A549 (cell line): ENCODE measurements around the gene TOM1L2. TPM values are rescaled to one million over a fixed set of nuclear protein-coding genes. Genes with fewer than 3 reads are reported as not detected.

ENCODE experiments used
- ATAC-seq, 2 experiments: fragments of 200-7000 bp in 1 of 2; fragments of >200 bp in 1 of 2; cut with Nextera tagmentation in 1 of 2; cut with Tn5 transposase in 1 of 2; 3 replicates each; pipeline versions ENCODE4 v1.8.0 to v1.9.1; 2018 to 2020; ENCODE audit warnings: mild to moderate bottlenecking in 1 of 2, moderate library complexity in 1 of 2
- CTCF ChIA-PET: fragments of 300-600 bp; sonication (Branson Sonifier 250); formaldehyde crosslinking; extraction: SDS; loops from one replicate; lab custom pipeline; 2021; ENCODE audit warnings: antibody characterized with exemption, inconsistent platforms; lab: Yijun Ruan, JAX
- POLR2A ChIA-PET: fragments of 350-600 bp; formaldehyde crosslinking; extraction: SDS; loops from one replicate; lab custom pipeline; 2021; ENCODE audit warnings: antibody characterized with exemption, inconsistent platforms; lab: Yijun Ruan, JAX
- DNase-seq, 2 experiments: peaks; one replicate each; pipeline versions ENCODE4 v3.0.0 to v3.0.0-alpha.2; 2011 to 2016; ENCODE audit warnings: low read depth in 1 of 2, low spot score in 1 of 2
- FAIRE-seq: peaks from 2 replicates; lab custom pipeline; 2011; peaks lifted over from hg19 to GRCh38; lab: Jason Lieb, UNC
- H3K27ac ChIP-seq, 2 experiments: fragments of >200 bp; sonication (Bioruptor Twin); formaldehyde crosslinking; 3 replicates each; pipeline ENCODE4 v1.5.1; 2016 to 2017
- H3K4me1 ChIP-seq: fragments of >200 bp; sonication (Bioruptor Twin); formaldehyde crosslinking; 3 replicates; pipeline ENCODE4 v1.6.1; 2016
- H3K4me2 ChIP-seq: fragments of >200 bp; sonication (Bioruptor Twin); formaldehyde crosslinking; 3 replicates; pipeline ENCODE4 v1.6.1; 2016
- H3K4me3 ChIP-seq: fragments of >200 bp; sonication (Bioruptor Twin); formaldehyde crosslinking; 3 replicates; pipeline ENCODE4 v1.5.1; 2016
- H3K9me3 ChIP-seq: fragments of >200 bp; sonication (Bioruptor Twin); formaldehyde crosslinking; 3 replicates; pipeline ENCODE4 v1.6.1; 2016
- BCL3 ChIP-seq: fragments of >200 bp; sonication (Bioruptor Twin); formaldehyde crosslinking; IDR thresholded peaks from 3 replicates; pipeline ENCODE4 v1.6.1; 2016
- CEBPB ChIP-seq, 2 experiments: fragments of >200 bp in 1 of 2; sonication (Bioruptor Twin) in 1 of 2; formaldehyde crosslinking in 1 of 2; IDR thresholded peaks; 2 replicates each; pipeline ENCODE4 v1.6.1; 2012 to 2016
- CHD2 ChIP-seq: fragments of 150-350 bp; IDR thresholded peaks from 2 replicates; pipeline ENCODE4 v1.6.1; 2014; ENCODE audit warnings: low read length; ENCODE audit not compliant: partially characterized antibody
- EHMT2 ChIP-seq: fragments of 200-600 bp; sonication (generic); IDR thresholded peaks from 2 replicates; pipeline ENCODE4 v1.6.1; 2016; ENCODE audit warnings: antibody characterized with exemption, low read depth, mild to moderate bottlenecking, moderate library complexity
- ELK1 ChIP-seq: fragments of 150-350 bp; IDR thresholded peaks from 2 replicates; pipeline ENCODE4 v1.6.1; 2014; ENCODE audit warnings: low read depth, mild to moderate bottlenecking, low read length
- FOSB ChIP-seq: fragments of 250-450 bp; sonication (Bioruptor Pico); IDR thresholded peaks from 2 replicates; pipeline ENCODE4 v1.5.0; 2020; ENCODE audit warnings: mild to moderate bottlenecking, moderate library complexity
- FOXS1 ChIP-seq: fragments of 250-450 bp; sonication (Bioruptor Pico); IDR thresholded peaks from 2 replicates; pipeline ENCODE4 v1.5.0; 2020; ENCODE audit warnings: mild to moderate bottlenecking, moderate library complexity
- GATA3 ChIP-seq: IDR thresholded peaks from 2 replicates; pipeline ENCODE4 v1.6.1; 2012; ENCODE audit warnings: borderline replicate concordance
- HEYL ChIP-seq: fragments of 250-450 bp; sonication (Bioruptor Pico); IDR thresholded peaks from 2 replicates; pipeline ENCODE4 v1.8.0; 2021; ENCODE audit warnings: mild to moderate bottlenecking, moderate library complexity
- HOXB13 ChIP-seq: fragments of 250-450 bp; sonication (Bioruptor Pico); IDR thresholded peaks from 2 replicates; pipeline ENCODE4 v1.5.0; 2020; ENCODE audit warnings: low read depth, mild to moderate bottlenecking, moderate library complexity
- HOXB5 ChIP-seq: fragments of 250-450 bp; sonication (Bioruptor Pico); IDR thresholded peaks from 2 replicates; pipeline ENCODE4 v1.5.0; 2020; ENCODE audit warnings: mild to moderate bottlenecking, moderate library complexity
- JUN ChIP-seq, 2 experiments: fragments of >200 bp; sonication (Bioruptor Twin); formaldehyde crosslinking; IDR thresholded peaks; 2 replicates in 1 of 2; 3 replicates in 1 of 2; pipeline ENCODE4 v1.6.1; 2016 to 2017
- KDM5A ChIP-seq: fragments of 200-600 bp; sonication (generic); IDR thresholded peaks from 2 replicates; pipeline ENCODE4 v1.6.1; 2016; ENCODE audit warnings: antibody characterized with exemption, mild to moderate bottlenecking
- MAZ ChIP-seq: fragments of 150-350 bp; IDR thresholded peaks from 2 replicates; pipeline ENCODE4 v1.6.1; 2014; ENCODE audit warnings: antibody characterized with exemption, low read depth, low read length, borderline replicate concordance
- MYC ChIP-seq: IDR thresholded peaks from 2 replicates; pipeline ENCODE4 v1.6.1; 2012; ENCODE audit warnings: mild to moderate bottlenecking, inconsistent platforms, low read length, improper control_type of control experiment, borderline replicate concordance
- NR3C1 ChIP-seq: fragments of >200 bp; sonication (Bioruptor Twin); formaldehyde crosslinking; IDR thresholded peaks from 3 replicates; pipeline ENCODE4 v1.6.1; 2017
- PHF8 ChIP-seq: fragments of 200-600 bp; sonication (generic); IDR thresholded peaks from 2 replicates; pipeline ENCODE4 v1.6.1; 2016; ENCODE audit warnings: low read depth, mild to moderate bottlenecking, antibody characterized with exemption, moderate library complexity, borderline replicate concordance
- RCOR1 ChIP-seq: fragments of 150-350 bp; IDR thresholded peaks from 2 replicates; pipeline ENCODE4 v1.6.1; 2014; ENCODE audit warnings: antibody characterized with exemption, low read length, low read depth
- RFX5 ChIP-seq: fragments of 450-650 bp; IDR thresholded peaks from 2 replicates; pipeline ENCODE4 v1.7.1; 2014; ENCODE audit warnings: antibody characterized with exemption, mild to moderate bottlenecking, moderate library complexity
- SMC3 ChIP-seq: fragments of >200 bp; sonication (Bioruptor Twin); formaldehyde crosslinking; IDR thresholded peaks from 3 replicates; pipeline ENCODE4 v1.6.1; 2018; ENCODE audit warnings: inconsistent platforms
- TFCP2L1 ChIP-seq: fragments of 250-450 bp; sonication (Bioruptor Pico); IDR thresholded peaks from 2 replicates; pipeline ENCODE4 v1.5.0; 2021; ENCODE audit warnings: mild to moderate bottlenecking
- TP53 ChIP-seq: fragments of 250-450 bp; sonication (Bioruptor Pico); IDR thresholded peaks from 2 replicates; pipeline ENCODE4 v1.5.0; 2021; ENCODE audit warnings: mild to moderate bottlenecking, moderate library complexity
- ZFP36 ChIP-seq: fragments of 450-650 bp; IDR thresholded peaks from 2 replicates; pipeline ENCODE4 v1.6.1; 2014; ENCODE audit warnings: borderline replicate concordance; ENCODE audit not compliant: partially characterized antibody
- WGBS: methylation state at CpG from one replicate; pipeline ENCODE4 v1.1.6; 2017; ENCODE audit errors: missing lambda C conversion rate; 5-methylcytosine and 5-hydroxymethylcytosine counted together
- polyA plus RNA-seq, 4 experiments: library from polyadenylated mRNA; depleted of rRNA in 3 of 4; stranded (reverse); fragments of >200 nt; fragmentation: RNase III in 1 of 4; extraction: RNeasy Plus Mini Kit Qiagen cat#74134 plus additional on column Dnase treatment in 1 of 4; gene quantifications; 2 replicates in 3 of 4; 3 replicates in 1 of 4; pipeline ENCODE4 v1.2.3, GENCODE V29; 2011 to 2017
- TF ChIP-seq, protein P1 (sequence below): fragments of >200 bp; sonication (Bioruptor Twin); formaldehyde crosslinking; IDR thresholded peaks from 3 replicates; pipeline ENCODE4 v1.5.1; 2016
- TF ChIP-seq, protein P2 (sequence below): fragments of 250-450 bp; sonication (Bioruptor Pico); IDR thresholded peaks from 2 replicates; pipeline ENCODE4 v1.5.0; 2020; ENCODE audit warnings: low read depth, mild to moderate bottlenecking, moderate library complexity
- TF ChIP-seq, protein P3 (sequence below): fragments of 200-600 bp; sonication (generic); IDR thresholded peaks from 2 replicates; pipeline ENCODE4 v1.6.1; 2016; ENCODE audit warnings: antibody characterized with exemption, mild to moderate bottlenecking, moderate library complexity

The TOM1L2 gene
- polyA plus RNA-seq, 2 of the 4 experiments (the other 2 are of a cell fraction) = 19.2 to 24.7 TPM

DNA sequence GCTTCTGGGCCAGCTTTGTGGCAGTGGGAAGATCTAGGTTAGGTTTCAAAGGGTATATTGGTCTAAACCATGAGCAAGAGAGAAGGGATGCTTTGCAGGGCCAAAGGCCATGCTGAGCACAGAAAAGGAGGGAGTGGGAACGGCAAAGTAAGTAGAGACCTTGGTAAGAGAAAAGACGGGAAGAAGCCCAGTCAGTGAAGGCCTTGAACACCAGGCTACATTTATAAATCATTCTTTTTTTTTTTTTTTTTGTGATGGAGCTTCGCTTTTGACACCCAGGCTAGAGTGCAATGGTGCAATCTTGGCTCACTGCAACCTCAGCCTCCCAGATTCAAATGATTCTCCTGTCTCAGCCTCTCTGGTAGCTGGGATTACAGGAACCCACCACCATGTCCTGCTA is 18.1 kb downstream of the TOM1L2 start:
- no peak overlapping the region for H3K27ac ChIP-seq
- 96% methylated on average over 3 of the region's 3 CpGs for WGBS
- H3K4me1 ChIP-seq = peaks cover 42% of the 10 kb centered on the region
- no peak overlapping the region for H3K4me2 ChIP-seq
- no peak for TF ChIP-seq HOXB13
- TF ChIP-seq MAZ = no peak
- TF ChIP-seq JUN (IDR thresholded peaks at IDR 0.05) = no peak
- TF ChIP-seq HOXB5 = no peak
- TF ChIP-seq PHF8 = no peak
- TF ChIP-seq FOXS1 = no peak
- TF ChIP-seq NR3C1 = no peak
- TF ChIP-seq CEBPB (IDR thresholded peaks at IDR 0.05) = no peak
- TF ChIP-seq HEYL = no peak
- TF ChIP-seq, protein P1, sequence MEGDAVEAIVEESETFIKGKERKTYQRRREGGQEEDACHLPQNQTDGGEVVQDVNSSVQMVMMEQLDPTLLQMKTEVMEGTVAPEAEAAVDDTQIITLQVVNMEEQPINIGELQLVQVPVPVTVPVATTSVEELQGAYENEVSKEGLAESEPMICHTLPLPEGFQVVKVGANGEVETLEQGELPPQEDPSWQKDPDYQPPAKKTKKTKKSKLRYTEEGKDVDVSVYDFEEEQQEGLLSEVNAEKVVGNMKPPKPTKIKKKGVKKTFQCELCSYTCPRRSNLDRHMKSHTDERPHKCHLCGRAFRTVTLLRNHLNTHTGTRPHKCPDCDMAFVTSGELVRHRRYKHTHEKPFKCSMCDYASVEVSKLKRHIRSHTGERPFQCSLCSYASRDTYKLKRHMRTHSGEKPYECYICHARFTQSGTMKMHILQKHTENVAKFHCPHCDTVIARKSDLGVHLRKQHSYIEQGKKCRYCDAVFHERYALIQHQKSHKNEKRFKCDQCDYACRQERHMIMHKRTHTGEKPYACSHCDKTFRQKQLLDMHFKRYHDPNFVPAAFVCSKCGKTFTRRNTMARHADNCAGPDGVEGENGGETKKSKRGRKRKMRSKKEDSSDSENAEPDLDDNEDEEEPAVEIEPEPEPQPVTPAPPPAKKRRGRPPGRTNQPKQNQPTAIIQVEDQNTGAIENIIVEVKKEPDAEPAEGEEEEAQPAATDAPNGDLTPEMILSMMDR = no peak
- no peak for TF ChIP-seq CHD2
- no peak for TF ChIP-seq SMC3
- no peak for TF ChIP-seq RCOR1
- TF ChIP-seq TFCP2L1 (CRISPR knock-in tag) = no peak
- CTCF ChIA-PET = interaction anchor here (1.4 kb wide), 1 partner anchor 79 kb away, joined by 6 read pairs; no protein-coding TSS in a partner anchor
- FAIRE-seq (no peak), ATAC-seq (no peak), DNase-seq (no peak)
- H3K9me3 ChIP-seq = no peaks in the 10 kb centered on the region
- H3K4me3 ChIP-seq = no peak overlapping the region
- POLR2A ChIA-PET = interaction anchor here (0.6 kb wide), 1 partner anchor 304 kb away, joined by 8 read pairs; no protein-coding TSS in a partner anchor

GRCh38 chr17:17952691-17953090 is 19.5 kb downstream of the TOM1L2 start:
- Histone ChIP-seq H3K4me3 (no peak overlapping the region), H3K27ac (no peak overlapping the region; a peak in 1 of 6 replicates), H3K4me2 (no peak overlapping the region), H3K9me3 (no peaks in the 10 kb centered on the region), H3K4me1 (peaks cover 34% of the 10 kb centered on the region)
- no peak for FAIRE-seq
- CTCF ChIA-PET = interaction anchor here (0.7 to 1.3 kb wide), 5 partner anchors 15 to 80 kb away, joined by 3 to 4 read pairs (median 3); no protein-coding TSS in a partner anchor
- no peak for TF ChIP-seq TP53
- no peak for TF ChIP-seq GATA3
- no peak for TF ChIP-seq EHMT2
- TF ChIP-seq MYC = no peak
- no peak for TF ChIP-seq NR3C1
- no peak for TF ChIP-seq ZFP36
- TF ChIP-seq ELK1 = no peak
- no peak for TF ChIP-seq TFCP2L1 (CRISPR knock-in tag)
- TF ChIP-seq, protein P2, sequence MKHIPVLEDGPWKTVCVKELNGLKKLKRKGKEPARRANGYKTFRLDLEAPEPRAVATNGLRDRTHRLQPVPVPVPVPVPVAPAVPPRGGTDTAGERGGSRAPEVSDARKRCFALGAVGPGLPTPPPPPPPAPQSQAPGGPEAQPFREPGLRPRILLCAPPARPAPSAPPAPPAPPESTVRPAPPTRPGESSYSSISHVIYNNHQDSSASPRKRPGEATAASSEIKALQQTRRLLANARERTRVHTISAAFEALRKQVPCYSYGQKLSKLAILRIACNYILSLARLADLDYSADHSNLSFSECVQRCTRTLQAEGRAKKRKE (CRISPR knock-in tag) = no peak
- TF ChIP-seq RFX5 = no peak
- no peak for TF ChIP-seq KDM5A
- TF ChIP-seq, protein P3, sequence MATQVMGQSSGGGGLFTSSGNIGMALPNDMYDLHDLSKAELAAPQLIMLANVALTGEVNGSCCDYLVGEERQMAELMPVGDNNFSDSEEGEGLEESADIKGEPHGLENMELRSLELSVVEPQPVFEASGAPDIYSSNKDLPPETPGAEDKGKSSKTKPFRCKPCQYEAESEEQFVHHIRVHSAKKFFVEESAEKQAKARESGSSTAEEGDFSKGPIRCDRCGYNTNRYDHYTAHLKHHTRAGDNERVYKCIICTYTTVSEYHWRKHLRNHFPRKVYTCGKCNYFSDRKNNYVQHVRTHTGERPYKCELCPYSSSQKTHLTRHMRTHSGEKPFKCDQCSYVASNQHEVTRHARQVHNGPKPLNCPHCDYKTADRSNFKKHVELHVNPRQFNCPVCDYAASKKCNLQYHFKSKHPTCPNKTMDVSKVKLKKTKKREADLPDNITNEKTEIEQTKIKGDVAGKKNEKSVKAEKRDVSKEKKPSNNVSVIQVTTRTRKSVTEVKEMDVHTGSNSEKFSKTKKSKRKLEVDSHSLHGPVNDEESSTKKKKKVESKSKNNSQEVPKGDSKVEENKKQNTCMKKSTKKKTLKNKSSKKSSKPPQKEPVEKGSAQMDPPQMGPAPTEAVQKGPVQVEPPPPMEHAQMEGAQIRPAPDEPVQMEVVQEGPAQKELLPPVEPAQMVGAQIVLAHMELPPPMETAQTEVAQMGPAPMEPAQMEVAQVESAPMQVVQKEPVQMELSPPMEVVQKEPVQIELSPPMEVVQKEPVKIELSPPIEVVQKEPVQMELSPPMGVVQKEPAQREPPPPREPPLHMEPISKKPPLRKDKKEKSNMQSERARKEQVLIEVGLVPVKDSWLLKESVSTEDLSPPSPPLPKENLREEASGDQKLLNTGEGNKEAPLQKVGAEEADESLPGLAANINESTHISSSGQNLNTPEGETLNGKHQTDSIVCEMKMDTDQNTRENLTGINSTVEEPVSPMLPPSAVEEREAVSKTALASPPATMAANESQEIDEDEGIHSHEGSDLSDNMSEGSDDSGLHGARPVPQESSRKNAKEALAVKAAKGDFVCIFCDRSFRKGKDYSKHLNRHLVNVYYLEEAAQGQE = no peak
- TF ChIP-seq FOSB (CRISPR knock-in tag) = no peak
- TF ChIP-seq JUN (IDR thresholded peaks at IDR 0.05) = no peak
- no peak for TF ChIP-seq BCL3
- 87% methylated on average over 3 of the region's 3 CpGs for WGBS
- POLR2A ChIA-PET = no interaction called here
- DNase-seq = no peak
- peak in 1 of 2 experiments; percentile 41; a peak in 3 of 6 replicates for ATAC-seq
